Endodermal cell (in vitro differentiated cells): ENCODE data around the gene AGO3. TPM values are rescaled to one million over a fixed set of nuclear protein-coding genes. Genes with fewer than 3 reads are reported as not detected.

Experiments
- DNase-seq: peaks from one replicate; pipeline ENCODE4 v3.0.0-alpha.2; 2017
- H3K27ac ChIP-seq: 2 replicates; pipeline ENCODE4 v1.5.1; 2013; ENCODE audit warnings: mild to moderate bottlenecking, low read depth, low read length, moderate library complexity
- H3K27me3 ChIP-seq: 2 replicates; pipeline ENCODE4 v1.6.1; 2013; ENCODE audit warnings: mild to moderate bottlenecking, low read length, moderate library complexity; ENCODE audit not compliant: insufficient read depth, control insufficient read depth, poor library complexity, severe bottlenecking
- H3K36me3 ChIP-seq: 2 replicates; pipeline ENCODE4 v1.7.0; 2013; ENCODE audit warnings: mild to moderate bottlenecking, low read length, moderate library complexity; ENCODE audit not compliant: control insufficient read depth, insufficient read depth
- H3K4me1 ChIP-seq: one replicate; pipeline ENCODE4 v1.7.0; 2013; ENCODE audit warnings: low read length; ENCODE audit not compliant: control insufficient read depth, insufficient read depth
- H3K4me3 ChIP-seq: 2 replicates; pipeline ENCODE4 v1.5.1; 2013; ENCODE audit warnings: mild to moderate bottlenecking, low read length, moderate library complexity
- H3K9ac ChIP-seq: 2 replicates; pipeline ENCODE4 v1.6.1; 2013; ENCODE audit warnings: mild to moderate bottlenecking, low read length, moderate library complexity; ENCODE audit not compliant: poor library complexity, severe bottlenecking; ENCODE audit errors: extremely low read depth
- H3K9me3 ChIP-seq: 2 replicates; pipeline ENCODE4 v1.6.1; 2013; ENCODE audit warnings: mild to moderate bottlenecking, low read length, moderate library complexity; ENCODE audit not compliant: control insufficient read depth
- H3K27ac Mint-ChIP-seq: 2 replicates; pipeline ENCODE4 v1.8.0; 2020; ENCODE audit warnings: mixed read lengths
- H3K27me3 Mint-ChIP-seq: 2 replicates; pipeline ENCODE4 v1.8.0; 2021; ENCODE audit warnings: mild to moderate bottlenecking, mixed read lengths; ENCODE audit not compliant: insufficient read depth
- H3K36me3 Mint-ChIP-seq: 2 replicates; pipeline ENCODE4 v1.8.0; 2020; ENCODE audit warnings: low read depth, mixed read lengths
- H3K4me1 Mint-ChIP-seq: 2 replicates; pipeline ENCODE4 v1.8.0; 2020; ENCODE audit warnings: mixed read lengths
- H3K4me3 Mint-ChIP-seq: 2 replicates; pipeline ENCODE4 v1.8.0; 2020; ENCODE audit warnings: mild to moderate bottlenecking, moderate library complexity, mixed read lengths
- H3K9me3 Mint-ChIP-seq: 2 replicates; pipeline ENCODE4 v1.8.0; 2020; ENCODE audit warnings: mild to moderate bottlenecking, mixed read lengths
- WGBS, 2 experiments: methylation state at CpG; one replicate each; pipeline versions ENCODE4 v1.1.5 to v1.1.7; 2013; ENCODE audit warnings: missing lambda C conversion rate in 2 of 2, mixed read lengths in 1 of 2; ENCODE audit not compliant: insufficient coverage in 1 of 2, insufficient read length in 1 of 2; 5-methylcytosine and 5-hydroxymethylcytosine counted together
- total RNA-seq, 2 donors: library from RNA; stranded (reverse); fragmentation: NEBNext Ultra II Directional in 1 of 2; extraction: Animal tissue kit (Norgen Biotek cat#: 25700) in 1 of 2; gene quantifications; 2 replicates in 1 of 2; 3 replicates in 1 of 2; pipeline ENCODE4 v1.2.1, GENCODE V29; 2021
- TF ChIP-seq, protein P1 (sequence below): fragments of 200-600 bp; sonication (generic); conservative IDR thresholded peaks from 2 replicates; pipeline ENCODE4 v1.5.0; 2021; ENCODE audit warnings: antibody characterized with exemption, mild to moderate bottlenecking

Gene AGO3
- total RNA-seq, 2 donors from 2014 or later: 32.8 to 39.8 TPM

DNA sequence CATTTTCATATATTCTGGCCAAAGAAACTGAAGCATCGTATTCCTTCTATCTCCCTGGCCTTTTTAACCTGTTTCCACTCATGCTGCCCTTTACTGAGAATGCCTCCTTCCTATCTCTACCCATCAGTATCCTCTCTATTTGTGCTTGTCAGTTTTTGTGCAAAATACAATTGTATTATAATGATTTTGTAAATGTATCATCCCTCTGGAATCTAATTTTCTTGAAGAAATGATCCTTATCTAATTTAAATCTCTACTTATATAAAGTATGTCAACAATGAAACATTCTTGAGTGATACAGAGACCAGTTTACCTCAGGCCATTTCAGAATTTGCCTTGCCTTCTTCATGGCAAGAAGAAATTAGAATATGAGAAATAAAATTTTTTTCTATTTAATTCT is 93.9 kb downstream of the AGO3 start:
- no peak overlapping the region for H3K4me3 ChIP-seq
- no peak for DNase-seq
- Mint-ChIP-seq H3K27me3 (no peaks in the 10 kb centered on the region), H3K27ac (no peak overlapping the region), H3K4me1 (no peaks in the 10 kb centered on the region), H3K36me3 (peaks cover 57% of the 10 kb centered on the region), H3K4me3 (no peak overlapping the region), H3K9me3 (peaks cover 11% of the 10 kb centered on the region)
- 97 to 100% methylated on average over 1 of the region's 1 CpG for WGBS, 2 experiments
- peaks cover 9% of the 10 kb centered on the region for H3K9me3 ChIP-seq
- no peak overlapping the region for H3K9ac ChIP-seq
- peaks cover 49% of the 10 kb centered on the region for H3K36me3 ChIP-seq
- H3K27ac ChIP-seq: no peak overlapping the region
- no peaks in the 10 kb centered on the region for H3K4me1 ChIP-seq
- TF ChIP-seq, protein P1, sequence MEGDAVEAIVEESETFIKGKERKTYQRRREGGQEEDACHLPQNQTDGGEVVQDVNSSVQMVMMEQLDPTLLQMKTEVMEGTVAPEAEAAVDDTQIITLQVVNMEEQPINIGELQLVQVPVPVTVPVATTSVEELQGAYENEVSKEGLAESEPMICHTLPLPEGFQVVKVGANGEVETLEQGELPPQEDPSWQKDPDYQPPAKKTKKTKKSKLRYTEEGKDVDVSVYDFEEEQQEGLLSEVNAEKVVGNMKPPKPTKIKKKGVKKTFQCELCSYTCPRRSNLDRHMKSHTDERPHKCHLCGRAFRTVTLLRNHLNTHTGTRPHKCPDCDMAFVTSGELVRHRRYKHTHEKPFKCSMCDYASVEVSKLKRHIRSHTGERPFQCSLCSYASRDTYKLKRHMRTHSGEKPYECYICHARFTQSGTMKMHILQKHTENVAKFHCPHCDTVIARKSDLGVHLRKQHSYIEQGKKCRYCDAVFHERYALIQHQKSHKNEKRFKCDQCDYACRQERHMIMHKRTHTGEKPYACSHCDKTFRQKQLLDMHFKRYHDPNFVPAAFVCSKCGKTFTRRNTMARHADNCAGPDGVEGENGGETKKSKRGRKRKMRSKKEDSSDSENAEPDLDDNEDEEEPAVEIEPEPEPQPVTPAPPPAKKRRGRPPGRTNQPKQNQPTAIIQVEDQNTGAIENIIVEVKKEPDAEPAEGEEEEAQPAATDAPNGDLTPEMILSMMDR: no peak
- H3K27me3 ChIP-seq: no peaks in the 10 kb centered on the region

DNA sequence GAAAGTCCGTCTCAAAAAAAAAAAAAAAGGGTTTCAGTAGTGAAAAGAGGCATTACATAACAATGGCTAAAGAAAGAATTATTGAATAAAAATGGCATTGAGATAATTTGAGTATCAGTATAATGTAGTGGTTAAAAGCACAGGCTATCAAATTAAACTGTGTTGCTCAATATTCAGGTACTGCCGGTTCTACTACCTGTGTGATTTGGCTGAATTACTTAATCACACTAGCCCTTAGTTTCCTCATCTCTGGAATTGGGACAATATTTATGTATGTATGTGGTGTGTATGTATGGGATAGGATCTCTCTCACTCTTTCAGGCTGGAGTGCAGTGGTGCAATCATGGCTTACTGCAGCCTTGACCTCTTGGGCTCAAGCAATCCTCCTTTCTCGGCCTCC is 96.9 kb downstream of the AGO3 start:
- DNase-seq: no peak
- peaks cover 9% of the 10 kb centered on the region for H3K9me3 ChIP-seq
- Mint-ChIP-seq H3K4me1 (no peaks in the 10 kb centered on the region), H3K9me3 (peaks cover 8% of the 10 kb centered on the region), H3K27ac (no peak overlapping the region), H3K27me3 (no peaks in the 10 kb centered on the region), H3K4me3 (no peak overlapping the region), H3K36me3 (peaks cover 61% of the 10 kb centered on the region)
- 89 to 97% methylated on average over 1 to 3 of the region's 3 CpGs for WGBS, 2 experiments
- H3K27me3 ChIP-seq: no peaks in the 10 kb centered on the region
- H3K4me1 ChIP-seq: no peaks in the 10 kb centered on the region
- TF ChIP-seq, protein P1: no peak
- H3K4me3 ChIP-seq: no peak overlapping the region
- H3K9ac ChIP-seq: no peak overlapping the region
- H3K36me3 ChIP-seq: peaks cover 60% of the 10 kb centered on the region
- no peak overlapping the region for H3K27ac ChIP-seq

DNA sequence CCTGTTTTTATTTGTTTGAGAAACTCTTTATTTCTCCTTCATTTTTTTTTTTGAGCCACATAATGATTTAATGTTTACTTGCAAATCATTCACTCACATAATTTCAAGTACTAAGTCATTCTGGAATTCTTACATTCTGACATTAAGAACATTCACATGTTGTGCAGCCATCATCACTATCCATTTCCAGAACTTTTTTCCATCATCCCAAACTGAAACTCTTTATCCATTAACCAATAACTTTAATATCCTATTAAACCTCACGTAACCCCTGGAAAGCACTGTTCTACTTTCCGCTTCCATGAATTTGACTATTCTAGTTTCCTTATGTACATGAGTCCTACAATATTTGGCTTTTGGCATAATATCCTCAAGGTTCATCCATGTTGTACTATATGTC is 100.5 kb downstream of the AGO3 start:
- no peaks in the 10 kb centered on the region for H3K4me1 Mint-ChIP-seq
- Histone ChIP-seq H3K9ac (no peak overlapping the region), H3K9me3 (peaks cover 9% of the 10 kb centered on the region), H3K4me3 (no peak overlapping the region), H3K27ac (no peak overlapping the region), H3K27me3 (no peaks in the 10 kb centered on the region), H3K4me1 (no peaks in the 10 kb centered on the region), H3K36me3 (peaks cover 54% of the 10 kb centered on the region)
- H3K36me3 Mint-ChIP-seq: peaks cover 60% of the 10 kb centered on the region
- H3K27ac Mint-ChIP-seq: no peak overlapping the region
- H3K27me3 Mint-ChIP-seq: no peaks in the 10 kb centered on the region
- 95 to 98% methylated on average over 2 of the region's 2 CpGs for WGBS, 2 experiments
- peaks cover 7% of the 10 kb centered on the region for H3K9me3 Mint-ChIP-seq
- no peak overlapping the region for H3K4me3 Mint-ChIP-seq
- TF ChIP-seq, protein P1: no peak
- no peak for DNase-seq
